ENCODE data around the gene REL.

DNA sequence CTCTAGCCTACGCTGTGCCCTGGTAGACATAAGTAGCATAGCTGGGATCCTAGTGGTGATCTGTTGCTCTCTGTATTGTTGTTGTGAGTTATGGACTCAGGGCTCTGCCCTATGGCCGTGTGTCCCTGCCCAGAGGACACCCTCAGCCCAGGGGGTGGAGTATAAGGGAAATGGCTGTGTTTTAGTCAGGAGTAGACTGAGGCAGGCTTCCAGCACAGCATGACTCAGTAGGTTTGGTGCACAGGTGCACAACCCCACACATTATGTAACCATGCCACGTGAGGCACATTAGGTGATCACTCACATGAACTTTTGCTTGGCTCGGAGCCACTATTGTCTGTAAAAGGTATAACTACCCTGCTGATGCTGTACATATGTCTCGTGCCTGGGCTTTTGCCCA lies 76.3 kb downstream of the REL start:
- TF ChIP-seq GATA2 (IDR thresholded peaks at IDR 0.05; ENCODE audit: low read depth, low read length) (no peak), GATA3 (IDR thresholded peaks at IDR 0.05; ENCODE audit: low read depth, low read length) (no peak)
